ENCODE data around the gene NAT16. TPM values are rescaled to one million over a fixed set of nuclear protein-coding genes. Genes with fewer than 3 reads are reported as not detected.

The NAT16 gene
- total RNA-seq, 1 donor from 2014 or later: not detected

DNA sequence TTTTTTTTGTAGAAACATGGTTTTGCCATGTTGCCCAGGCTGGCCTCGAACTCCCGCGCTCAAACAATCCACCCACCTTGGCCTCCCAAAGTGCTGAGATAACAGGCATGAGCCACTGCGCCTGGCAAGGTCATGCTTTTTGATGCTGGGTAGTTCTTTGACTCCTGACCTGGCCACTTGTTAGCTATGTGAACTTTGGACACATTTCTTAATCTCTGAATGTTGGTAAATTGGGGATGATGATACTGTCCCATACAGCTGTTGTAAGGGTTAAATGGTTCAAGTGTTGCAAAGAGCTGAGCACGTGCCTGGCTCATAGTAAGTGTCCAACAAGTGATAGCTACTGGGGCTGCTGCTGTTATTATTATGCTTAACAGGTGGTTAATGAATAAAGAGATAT lies 40.2 kb upstream of the NAT16 start:
- H3K4me1 Mint-ChIP-seq (ENCODE audit: unreplicated experiment): peaks cover 19% of the 10 kb centered on the region
- H3K36me3 Mint-ChIP-seq: peaks cover 6% of the 10 kb centered on the region
- H3K27ac Mint-ChIP-seq: no peak overlapping the region
- DNase-seq (ENCODE audit: extremely low spot score, unreplicated experiment): no peak
- no peaks in the 10 kb centered on the region for H3K9me3 Mint-ChIP-seq
- H3K27me3 Mint-ChIP-seq: no peaks in the 10 kb centered on the region
- TF ChIP-seq, protein P1, sequence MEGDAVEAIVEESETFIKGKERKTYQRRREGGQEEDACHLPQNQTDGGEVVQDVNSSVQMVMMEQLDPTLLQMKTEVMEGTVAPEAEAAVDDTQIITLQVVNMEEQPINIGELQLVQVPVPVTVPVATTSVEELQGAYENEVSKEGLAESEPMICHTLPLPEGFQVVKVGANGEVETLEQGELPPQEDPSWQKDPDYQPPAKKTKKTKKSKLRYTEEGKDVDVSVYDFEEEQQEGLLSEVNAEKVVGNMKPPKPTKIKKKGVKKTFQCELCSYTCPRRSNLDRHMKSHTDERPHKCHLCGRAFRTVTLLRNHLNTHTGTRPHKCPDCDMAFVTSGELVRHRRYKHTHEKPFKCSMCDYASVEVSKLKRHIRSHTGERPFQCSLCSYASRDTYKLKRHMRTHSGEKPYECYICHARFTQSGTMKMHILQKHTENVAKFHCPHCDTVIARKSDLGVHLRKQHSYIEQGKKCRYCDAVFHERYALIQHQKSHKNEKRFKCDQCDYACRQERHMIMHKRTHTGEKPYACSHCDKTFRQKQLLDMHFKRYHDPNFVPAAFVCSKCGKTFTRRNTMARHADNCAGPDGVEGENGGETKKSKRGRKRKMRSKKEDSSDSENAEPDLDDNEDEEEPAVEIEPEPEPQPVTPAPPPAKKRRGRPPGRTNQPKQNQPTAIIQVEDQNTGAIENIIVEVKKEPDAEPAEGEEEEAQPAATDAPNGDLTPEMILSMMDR (conservative IDR thresholded peaks at IDR 0.05): no peak
- peak overlapping the region; percentile 72 for H3K4me3 Mint-ChIP-seq

DNA sequence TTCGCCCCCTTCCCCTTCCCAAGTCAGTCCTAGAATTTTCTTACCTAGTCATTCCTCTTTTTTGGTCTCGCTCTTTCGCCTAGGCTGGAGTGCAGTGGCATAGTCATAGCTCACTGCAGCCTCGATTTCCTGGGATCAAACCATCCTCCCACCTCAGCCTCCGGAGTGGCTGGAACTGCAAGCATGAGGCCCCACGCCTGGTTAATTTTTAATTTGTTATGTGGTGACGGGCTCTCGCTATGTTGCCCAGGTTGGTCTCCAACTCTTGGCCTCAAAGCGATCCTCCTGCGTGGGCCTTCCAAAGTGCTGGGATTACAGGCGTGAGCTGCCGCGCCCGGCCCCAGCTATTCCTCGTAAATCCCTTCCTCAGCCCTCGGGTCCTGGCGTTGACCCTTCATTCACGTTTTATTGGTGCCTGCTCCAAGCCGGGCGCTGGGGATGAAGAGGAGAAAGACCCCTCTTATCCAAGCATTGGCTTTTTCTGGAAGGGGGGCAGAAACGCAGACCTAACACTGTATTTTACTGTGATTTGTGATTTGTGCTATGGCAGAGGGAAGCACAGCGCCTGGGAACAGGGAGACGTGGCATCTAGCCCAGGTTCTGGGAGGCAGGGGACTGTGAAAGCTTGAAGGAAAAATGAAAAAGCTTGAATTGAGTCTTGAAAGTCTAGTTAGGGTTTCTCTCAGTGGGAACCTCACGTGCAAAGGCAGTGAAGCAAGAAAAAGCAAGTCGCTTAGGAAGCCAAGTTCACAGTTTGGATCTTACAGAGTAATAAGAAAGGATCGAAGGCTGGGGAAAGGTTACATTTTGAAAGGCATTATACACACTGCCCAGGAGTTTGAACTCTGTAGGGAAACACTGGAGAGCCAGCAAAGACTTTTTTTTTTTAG lies 38.4 kb upstream of the NAT16 start:
- Mint-ChIP-seq H3K4me3 (peak overlapping the region; percentile 99), H3K4me1 (ENCODE audit: unreplicated experiment) (peaks cover 19% of the 10 kb centered on the region), H3K9me3 (no peaks in the 10 kb centered on the region), H3K27ac (peak overlapping the region; percentile 94), H3K27me3 (no peaks in the 10 kb centered on the region), H3K36me3 (peaks cover 3% of the 10 kb centered on the region)
- TF ChIP-seq, protein P1 (conservative IDR thresholded peaks at IDR 0.05): no peak
- no peak for DNase-seq (ENCODE audit: extremely low spot score, unreplicated experiment)

DNA sequence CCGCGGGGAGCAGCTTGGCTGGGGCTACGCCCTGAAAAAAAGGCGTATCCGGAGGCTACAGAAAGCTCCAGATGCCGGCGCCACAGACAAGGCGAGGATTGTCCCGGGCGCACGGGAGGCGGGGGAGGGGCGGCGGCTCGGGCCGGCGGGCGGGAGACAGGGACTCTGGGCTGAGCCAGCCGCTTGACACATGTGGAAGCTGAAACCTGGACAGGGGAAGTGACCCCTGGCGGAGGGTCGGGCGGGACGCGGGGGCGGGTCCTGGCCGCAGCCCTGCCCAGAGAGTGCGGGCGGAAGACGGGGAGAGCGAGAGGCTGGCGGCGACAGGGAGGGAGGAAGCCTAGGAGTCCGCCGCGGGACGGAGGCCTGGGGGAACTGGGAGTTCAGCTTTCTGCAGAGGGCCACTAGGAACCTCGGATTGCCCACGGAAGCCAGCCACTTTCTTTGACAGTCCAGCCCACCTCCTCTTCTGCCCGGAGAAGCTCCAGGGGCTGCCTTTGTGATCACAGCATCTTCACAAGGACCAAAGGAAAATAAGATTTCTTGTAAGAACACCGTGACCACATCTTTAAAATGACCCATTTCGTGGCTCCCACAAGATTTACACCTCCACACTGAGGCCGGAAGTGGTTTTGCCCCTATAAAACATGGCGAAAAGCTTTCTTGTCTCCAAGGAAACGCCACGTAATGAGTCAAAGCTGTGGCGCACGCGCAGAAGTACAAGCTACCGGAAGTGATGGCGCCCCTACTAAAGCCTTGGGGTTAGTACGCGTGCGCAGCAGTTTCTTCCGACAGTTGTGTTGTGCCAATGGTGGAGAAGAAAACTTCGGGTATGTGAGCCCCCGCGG lies 37.5 kb upstream of the NAT16 start, which contains the start of the genes PLOD3 and ZNHIT1:
TSS of gene PLOD3 (minus strand) at position 194 of the 848 bp plus-strand sequence. CDS start 307 bp downstream, outside the sequence.
TSS of gene ZNHIT1 (plus strand) at position 778 of the 848 bp plus-strand sequence. CDS start at position 809, 31 bp downstream.
- H3K27ac Mint-ChIP-seq: peak within 1 kb of the TSS; percentile 94
- H3K27me3 Mint-ChIP-seq: no peaks in the 10 kb centered on the region
- TF ChIP-seq, protein P1 (conservative IDR thresholded peaks at IDR 0.05): peak; percentile 56
- no peaks in the 10 kb centered on the region for H3K9me3 Mint-ChIP-seq
- peak; percentile 92 for DNase-seq (ENCODE audit: extremely low spot score, unreplicated experiment)
- H3K4me1 Mint-ChIP-seq (ENCODE audit: unreplicated experiment): peaks cover 19% of the 10 kb centered on the region
- H3K36me3 Mint-ChIP-seq: peaks cover 3% of the 10 kb centered on the region
- H3K4me3 Mint-ChIP-seq: peak within 1 kb of the TSS; percentile 99

DNA sequence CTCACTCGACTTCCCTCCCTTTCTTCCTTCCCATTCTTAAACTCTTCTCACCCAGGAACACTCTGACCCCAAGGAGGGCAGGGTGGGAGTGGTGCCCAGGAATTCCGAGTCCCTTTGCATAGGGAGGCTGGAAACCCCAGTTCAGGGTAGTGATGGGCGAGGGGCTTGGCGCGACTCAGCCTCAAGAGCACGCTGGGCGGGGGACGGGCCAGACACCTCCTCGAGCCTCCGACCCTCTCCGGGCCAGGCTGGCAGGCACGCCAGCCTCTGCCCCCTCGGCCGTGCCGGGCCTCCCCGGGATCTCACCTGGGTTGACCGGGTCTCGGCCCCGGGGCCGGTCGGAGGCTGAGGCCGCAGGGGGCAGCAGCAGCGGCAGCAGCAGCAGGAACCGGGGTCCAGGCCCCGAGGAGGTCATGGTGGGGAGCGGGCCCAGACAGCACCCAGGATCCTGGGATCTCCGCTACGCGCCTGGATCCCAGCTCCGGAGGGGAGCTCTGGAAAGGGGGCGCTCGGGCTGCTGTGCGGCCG lies 36.8 kb upstream of the NAT16 start:
- peak overlapping the region; percentile 99 for H3K4me3 Mint-ChIP-seq
- H3K4me1 Mint-ChIP-seq (ENCODE audit: unreplicated experiment): peaks cover 19% of the 10 kb centered on the region
- H3K27me3 Mint-ChIP-seq: no peaks in the 10 kb centered on the region

More for the DNA sequence above, 36.8 kb upstream of the NAT16 start:
- peak overlapping the region; percentile 43 for H3K27ac Mint-ChIP-seq
- peaks cover 3% of the 10 kb centered on the region for H3K36me3 Mint-ChIP-seq
- no peaks in the 10 kb centered on the region for H3K9me3 Mint-ChIP-seq
- TF ChIP-seq, protein P1 (conservative IDR thresholded peaks at IDR 0.05): no peak
- DNase-seq (ENCODE audit: extremely low spot score, unreplicated experiment): no peak
